Measurements from ENCODE around the gene ARRB1.
A peak's percentile ranks its signal among the peaks of the same experiment; 100 is the strongest.
"Not testable (repeated sequence)": the region's sequence is repeated elsewhere in the genome, so short reads cannot be mapped to it uniquely, and the experiment has no call there.

ARRB1 gene

DNA sequence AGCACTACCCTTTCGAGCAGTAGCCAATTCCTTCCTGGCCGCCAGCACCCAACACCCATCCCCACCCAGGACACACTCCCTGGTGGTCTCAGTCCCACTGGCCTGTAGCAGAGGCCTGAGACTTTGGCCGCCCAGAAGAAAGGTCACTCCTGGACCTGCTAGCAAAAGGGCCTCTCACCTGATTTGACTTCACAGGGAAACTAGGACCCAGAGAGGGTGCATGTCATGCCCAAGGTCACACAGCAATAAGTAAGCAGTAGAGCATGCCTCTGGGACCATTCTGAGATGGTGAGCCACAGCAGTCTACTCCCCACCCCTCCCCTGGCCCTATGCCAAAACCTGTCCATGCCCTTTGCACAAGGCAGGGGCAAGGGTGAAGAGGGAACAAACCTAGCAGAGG is 7.3 kb downstream of the ARRB1 start:
- DNase-seq (ENCODE audit: low read depth in 3 of 3) = no peak

GRCh38 chr11:75342966-75343870 is 8.2 kb downstream of the ARRB1 start:
- no peak for DNase-seq (ENCODE audit: low read depth in 3 of 3)

DNA sequence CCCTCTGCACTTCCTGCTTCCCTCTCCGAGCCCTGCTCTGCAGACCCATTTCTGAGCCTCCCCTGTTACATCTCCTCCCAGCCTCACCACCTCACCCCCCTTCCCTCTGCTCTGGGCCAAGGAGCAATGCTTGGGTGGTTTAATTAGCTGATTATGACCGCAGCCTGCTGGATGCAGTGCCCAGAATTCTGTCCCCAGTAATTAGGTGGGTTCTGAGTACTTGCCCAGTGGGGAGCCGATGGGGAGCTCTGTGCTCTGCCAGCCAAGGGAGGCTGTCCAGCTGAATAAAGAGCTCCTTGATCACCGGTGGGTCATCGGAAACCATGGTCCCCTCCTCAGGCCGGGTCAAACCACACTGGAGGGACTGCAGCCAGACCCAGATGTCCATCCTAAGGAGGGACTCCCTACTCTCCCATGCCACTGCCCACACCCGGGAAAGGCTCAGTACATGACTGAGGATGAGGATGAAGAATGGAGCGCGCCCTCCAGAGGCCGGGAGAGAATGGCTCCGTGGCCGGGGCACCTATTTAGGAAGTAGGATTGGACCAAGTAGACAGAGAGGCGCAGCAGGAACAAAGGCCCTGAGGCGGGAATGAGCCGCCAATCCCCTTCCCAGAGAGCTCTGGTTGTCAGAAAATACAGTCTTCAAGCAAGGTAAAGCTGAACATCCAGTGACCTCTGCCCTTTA is 9.1 kb downstream of the ARRB1 start:
- DNase-seq (ENCODE audit: low read depth in 3 of 3) = no peak

DNA sequence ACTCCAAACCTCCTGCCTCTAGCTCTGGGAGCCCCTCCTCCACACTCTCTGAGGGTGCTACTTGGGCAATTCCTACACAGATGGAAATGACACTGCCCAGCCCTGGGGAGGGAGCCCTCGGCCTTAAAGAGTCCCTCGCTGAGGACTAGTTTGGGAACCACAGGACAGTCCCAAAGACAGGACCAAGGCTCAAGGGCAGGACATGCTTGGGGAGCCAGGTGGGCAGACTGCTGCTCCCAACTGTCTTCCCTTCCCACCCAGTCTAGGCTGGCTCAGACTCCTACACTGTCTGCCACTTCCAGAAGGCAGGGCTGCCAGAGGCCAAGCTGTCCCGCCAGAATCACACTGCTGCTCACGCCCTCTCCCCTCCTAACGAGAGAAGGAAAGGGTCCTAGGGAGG is 9.8 kb downstream of the ARRB1 start:
- no peak for DNase-seq (ENCODE audit: low read depth in 3 of 3)

DNA sequence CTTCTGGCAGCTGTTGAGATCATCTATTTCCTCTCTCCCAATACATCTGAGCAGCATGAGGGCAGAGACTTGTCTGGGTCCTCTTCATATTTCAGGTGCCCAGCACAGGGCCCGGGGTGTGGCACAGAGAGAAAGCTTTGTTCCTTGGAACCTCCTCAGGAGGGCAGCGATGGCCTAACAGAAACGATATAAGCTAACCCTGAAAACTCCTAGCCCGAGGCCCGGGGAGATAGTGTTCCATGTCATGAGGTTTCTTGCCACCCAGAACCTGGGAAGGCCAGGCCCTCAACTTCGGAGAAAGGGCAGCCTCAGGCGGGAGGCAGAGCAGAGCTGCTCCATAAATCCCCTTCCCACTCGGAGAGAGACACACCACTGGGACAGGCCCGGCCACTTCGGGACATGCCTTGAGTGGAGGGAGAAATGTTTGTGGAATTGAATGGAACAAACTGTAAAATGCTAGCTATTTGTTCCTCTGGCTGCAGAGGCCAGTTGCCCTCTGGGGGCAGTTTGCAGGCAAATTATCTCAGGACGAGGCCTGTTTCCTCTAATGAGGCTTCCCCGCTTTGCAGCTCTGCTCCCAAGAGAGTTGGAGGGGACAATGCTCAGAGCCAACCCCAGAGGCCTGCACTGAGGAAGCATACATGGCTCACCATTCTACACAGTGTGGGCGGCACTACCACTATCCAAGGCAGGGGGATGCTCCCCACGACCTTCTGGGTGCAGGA is 11.6 kb downstream of the ARRB1 start:
- no peak for DNase-seq (ENCODE audit: low read depth in 3 of 3)

DNA sequence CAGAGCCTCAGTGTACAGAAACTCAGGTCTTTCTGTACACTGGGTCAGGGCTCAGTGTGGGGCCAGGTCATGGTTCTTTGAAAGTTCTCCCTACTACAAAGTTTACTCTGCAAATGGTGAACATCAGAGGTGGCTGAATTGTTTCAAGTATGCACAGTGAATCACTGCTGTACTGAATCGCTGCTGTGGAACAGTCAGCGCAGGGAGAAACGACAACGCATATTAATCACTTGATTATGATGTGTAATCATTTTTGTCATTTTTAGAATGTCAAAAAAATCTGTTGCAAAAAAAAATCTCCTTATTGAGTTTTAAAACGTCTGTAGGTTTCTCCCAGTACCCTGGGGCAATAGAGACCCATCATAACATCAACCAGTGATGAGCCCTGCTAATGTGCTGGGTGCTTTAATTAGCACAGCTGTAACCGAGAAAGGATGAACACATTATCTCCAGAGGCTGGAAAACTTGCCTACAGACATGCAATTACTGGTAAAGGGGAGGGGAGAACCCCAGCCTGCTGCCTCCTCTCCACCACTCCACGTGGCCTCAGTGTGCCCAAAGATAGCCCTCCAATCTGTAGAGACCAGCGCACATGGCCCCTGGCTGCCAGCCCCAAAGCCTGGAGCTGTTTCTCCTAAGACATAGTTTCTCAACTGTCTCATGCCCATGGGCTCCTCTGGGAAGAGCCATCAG is 12.8 kb downstream of the ARRB1 start:
- no peak for DNase-seq (ENCODE audit: low read depth in 3 of 3)

DNA sequence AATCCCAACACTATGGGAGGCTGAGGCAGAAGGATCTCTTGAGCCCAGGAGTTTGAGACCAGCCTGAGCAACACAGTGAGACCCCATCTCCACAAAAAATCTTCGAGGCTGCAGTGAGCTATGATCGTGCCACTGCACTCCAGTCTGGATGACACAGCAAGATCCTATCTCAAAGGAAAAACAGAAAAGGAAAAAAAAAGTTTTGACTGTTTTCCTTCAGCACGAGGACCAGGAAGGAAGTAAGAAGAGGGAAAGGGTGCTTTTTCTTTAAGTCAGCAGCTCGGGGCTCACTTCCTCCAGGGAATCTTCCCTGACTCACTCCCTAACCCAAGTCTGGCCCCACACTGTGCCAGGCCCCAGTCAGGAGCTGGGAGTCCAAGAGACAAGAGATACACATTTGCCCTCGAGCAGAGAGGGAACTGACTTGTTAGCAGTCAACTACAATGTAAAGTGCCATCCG is 14.2 kb downstream of the ARRB1 start:
- DNase-seq (ENCODE audit: low read depth in 3 of 3) = no peak

DNA sequence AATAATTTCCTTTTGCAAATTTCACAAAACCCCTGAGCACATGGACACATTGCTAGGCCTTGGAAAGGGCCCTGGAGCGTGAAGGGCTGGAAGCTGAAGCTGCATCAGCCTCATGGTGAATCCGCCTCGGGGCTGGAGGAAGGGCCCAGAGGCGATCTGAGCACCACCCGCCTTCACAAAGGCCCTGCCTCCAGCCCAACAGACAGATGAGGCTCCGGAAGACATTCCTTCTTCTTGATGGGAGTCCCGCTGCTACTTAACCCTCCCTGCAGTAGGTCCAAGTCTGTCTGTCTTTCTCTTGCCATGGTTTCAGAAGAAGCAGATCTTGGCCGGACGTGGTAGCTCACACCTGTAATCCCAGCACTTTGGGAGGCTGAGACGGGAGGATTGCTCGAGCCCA is 16.5 kb downstream of the ARRB1 start:
- DNase-seq (ENCODE audit: low read depth in 3 of 3) = no peak

- no peak for DNase-seq (ENCODE audit: low read depth in 3 of 3)
Observed at GRCh38 chr11:75334402-75334891, 17.0 kb downstream of the ARRB1 start.

- no peak for DNase-seq (ENCODE audit: low read depth in 3 of 3)
Observed at GRCh38 chr11:75333807-75334140, 17.7 kb downstream of the ARRB1 start.

- no peak for DNase-seq (ENCODE audit: low read depth in 3 of 3)
Observed at GRCh38 chr11:75333022-75333806, 18.2 kb downstream of the ARRB1 start.

DNA sequence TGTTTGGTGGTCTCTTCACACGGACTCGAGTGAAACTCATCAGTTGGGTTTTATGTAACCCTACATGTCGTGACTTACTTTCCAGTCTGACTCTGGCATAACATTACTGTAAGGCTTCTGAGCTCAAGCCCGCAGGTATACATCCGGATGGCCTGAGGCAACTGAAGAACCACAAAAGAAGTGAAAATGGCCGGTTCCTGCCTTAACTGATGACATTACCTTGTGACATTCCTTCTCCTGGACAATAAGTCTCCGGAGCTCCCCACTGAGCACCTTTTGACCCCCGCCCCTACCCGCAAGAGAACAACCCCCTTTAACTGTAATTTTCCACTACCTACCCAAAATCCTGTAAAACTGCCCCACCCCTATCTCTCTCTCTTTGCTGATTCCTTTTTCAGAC is 19.7 kb downstream of the ARRB1 start:
- not testable (repeated sequence) for DNase-seq (ENCODE audit: low read depth in 3 of 3)

DNA sequence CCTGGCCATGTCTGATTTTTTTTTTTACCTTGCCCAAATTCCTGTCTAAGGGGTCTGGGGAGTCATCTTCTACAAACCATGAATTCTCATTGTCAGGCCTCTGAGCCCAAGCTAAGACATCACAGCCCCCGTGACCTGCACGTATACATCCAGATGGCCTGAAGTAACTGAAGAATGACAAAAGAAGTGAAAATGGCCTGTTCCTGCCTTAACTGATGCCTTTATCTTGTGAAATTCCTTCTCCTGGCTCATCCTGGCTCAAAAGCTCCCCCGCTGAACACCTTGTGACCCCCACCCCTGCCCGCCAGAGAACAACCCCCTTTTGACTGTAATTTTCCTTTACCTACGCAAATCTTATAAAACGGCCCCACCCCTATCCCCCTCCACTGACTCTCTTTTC is 20.2 kb downstream of the ARRB1 start:
- not testable (repeated sequence) for DNase-seq (ENCODE audit: low read depth in 3 of 3)

DNA sequence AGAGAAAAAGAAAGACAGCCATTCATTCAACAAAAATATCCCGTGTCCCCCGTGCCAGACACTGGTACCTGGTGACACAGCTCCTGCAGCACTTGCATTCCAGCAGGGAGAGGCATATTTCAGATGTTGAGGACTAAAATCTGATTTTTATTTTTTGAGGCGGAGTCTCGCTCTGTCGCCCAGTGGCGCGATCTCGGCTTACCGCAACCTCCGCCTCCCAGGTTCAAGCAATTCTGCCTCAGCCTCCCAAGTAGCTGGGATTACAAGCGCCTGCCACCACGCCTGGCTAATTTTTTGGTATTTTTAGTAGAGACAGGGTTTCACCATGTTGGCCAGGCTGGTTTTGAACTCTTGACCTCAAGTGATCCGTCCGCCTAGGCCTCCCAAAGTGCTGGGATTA is 20.6 kb downstream of the ARRB1 start:
- not testable (repeated sequence) for DNase-seq (ENCODE audit: low read depth in 3 of 3)

GRCh38 chr11:75330291-75330690 is 21.2 kb downstream of the ARRB1 start:
- DNase-seq (ENCODE audit: low read depth in 3 of 3) = no peak

DNA sequence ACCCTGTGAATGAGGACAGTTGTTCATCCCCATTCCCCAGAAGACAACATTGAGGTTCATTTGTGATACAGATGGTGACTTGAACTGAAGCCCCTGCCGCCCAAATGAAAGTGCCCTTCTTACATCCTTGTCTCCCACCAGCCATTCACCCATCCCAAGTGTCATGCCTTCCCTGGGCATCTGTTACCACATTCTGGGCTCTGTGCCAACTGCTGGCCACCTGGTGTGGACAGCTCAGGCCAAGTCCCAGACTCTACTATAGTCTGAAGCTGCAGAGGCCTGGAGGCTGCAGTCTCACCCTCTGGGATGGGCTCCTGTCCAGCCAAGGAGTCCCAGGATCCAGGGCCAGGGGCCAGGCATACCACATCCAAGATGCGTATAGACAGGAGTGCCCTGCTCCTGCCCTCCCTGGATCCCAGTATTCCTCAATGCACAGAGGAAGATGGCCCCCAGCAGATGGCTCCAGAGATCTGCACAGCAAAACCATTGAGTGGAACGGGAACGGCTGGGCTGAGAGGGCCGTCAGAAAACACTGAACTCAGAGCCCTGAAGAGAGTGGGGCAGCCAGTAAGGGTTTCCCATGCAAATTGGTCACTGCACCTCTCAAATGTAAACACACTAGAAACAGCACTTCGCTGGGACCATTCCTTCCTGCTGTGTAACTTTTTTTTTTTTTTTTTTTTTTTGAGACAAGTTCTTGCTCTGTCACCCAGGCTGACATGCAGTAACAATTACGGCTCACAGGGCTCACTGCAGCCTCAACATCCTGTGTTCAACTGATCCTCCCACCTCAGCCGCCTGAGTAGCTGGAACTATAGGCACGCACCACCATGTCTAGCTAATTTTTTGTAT is 22.8 kb downstream of the ARRB1 start:
- DNase-seq (ENCODE audit: low read depth in 3 of 3) = no peak

DNA sequence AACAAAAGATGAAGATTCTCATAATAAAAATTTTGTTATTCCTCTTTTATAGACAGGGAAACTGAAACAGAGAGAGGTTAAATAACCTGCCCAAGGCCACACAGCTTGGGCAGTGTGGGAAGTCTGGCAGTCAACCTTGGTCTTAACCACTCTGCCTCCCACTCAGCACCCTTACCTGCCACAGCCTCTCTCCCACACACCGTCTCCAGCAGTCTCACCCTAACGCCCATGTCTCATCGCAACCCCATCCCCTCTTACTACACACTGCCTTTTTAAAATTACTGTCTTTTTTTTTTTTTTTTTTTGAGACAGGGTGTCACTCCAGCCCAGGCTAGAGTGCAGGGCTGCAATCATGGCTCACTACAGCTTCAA is 25.0 kb downstream of the ARRB1 start:
- DNase-seq (ENCODE audit: low read depth in 3 of 3) = no peak

DNA sequence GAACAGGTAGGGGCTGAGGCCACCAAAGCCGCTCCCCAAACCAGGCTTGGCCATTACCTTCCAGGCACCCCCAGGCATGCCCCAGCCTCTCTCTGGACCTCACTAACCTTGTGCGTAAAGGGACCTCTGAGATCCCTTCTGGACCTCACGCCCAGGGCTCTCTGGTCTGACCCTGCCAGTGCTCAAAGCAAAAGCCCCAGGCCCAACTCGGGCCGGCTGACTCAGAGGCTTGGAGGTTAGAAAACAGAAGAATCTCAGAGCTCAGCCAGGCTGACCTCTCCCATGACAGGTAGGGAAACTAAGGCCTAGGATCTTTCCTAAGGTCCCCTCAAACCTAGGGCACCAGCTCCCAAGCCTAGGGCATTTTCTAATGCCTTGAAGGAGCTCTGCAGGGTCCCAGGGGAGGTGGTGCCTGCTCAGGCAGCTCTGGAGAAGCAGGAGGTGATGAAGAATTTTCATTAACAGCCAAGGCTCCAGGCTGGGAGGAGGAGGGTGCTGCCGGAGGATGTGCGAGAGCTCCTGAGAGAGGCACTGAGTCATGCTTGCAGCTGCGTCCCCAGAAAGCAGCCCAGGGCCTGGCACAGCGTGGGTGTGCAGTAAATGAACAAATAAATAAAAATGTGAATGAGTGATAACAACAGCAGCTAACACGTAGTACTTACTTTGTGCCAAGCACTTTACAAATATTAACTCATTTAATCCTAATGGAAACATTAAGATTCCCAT is 25.6 kb downstream of the ARRB1 start:
- DNase-seq (ENCODE audit: low read depth in 3 of 3) = peak; percentile 32 to 64 (median 52)

DNA sequence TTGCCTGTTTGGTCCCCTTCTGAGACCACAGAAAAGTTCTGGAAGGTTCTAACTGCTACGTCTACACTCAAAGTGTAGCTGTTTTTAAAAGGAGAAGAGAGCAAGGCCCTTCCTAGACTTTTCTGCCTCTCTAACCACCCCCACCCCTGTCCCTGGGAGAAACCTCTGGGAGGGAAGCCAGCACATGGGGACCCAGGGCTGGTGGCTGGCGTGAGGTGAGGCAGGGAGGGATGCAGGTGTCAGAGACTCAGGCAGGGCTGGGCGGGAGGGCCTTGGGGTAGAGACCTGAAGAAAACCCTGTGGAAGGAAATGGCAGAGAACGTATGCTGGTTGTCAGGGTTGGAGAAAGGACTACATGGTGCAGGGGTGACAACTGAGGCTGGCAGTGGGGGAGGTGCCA is 26.7 kb downstream of the ARRB1 start:
- no peak for DNase-seq (ENCODE audit: low read depth in 3 of 3)

All from stimulated activated CD4-positive, alpha-beta T cell treated with anti-CD3 and anti-CD28 coated beads, TNF-alpha, amount 100 ng/mL, for 48 hours (primary cell).